Measurements from ENCODE around the gene GNAI3. TPM values are rescaled to one million over a fixed set of nuclear protein-coding genes. Genes with fewer than 3 reads are reported as not detected.

Gene GNAI3
- 4.5 TPM for polyA plus RNA-seq (2012; ENCODE audit: low read depth, missing spikeins)

DNA sequence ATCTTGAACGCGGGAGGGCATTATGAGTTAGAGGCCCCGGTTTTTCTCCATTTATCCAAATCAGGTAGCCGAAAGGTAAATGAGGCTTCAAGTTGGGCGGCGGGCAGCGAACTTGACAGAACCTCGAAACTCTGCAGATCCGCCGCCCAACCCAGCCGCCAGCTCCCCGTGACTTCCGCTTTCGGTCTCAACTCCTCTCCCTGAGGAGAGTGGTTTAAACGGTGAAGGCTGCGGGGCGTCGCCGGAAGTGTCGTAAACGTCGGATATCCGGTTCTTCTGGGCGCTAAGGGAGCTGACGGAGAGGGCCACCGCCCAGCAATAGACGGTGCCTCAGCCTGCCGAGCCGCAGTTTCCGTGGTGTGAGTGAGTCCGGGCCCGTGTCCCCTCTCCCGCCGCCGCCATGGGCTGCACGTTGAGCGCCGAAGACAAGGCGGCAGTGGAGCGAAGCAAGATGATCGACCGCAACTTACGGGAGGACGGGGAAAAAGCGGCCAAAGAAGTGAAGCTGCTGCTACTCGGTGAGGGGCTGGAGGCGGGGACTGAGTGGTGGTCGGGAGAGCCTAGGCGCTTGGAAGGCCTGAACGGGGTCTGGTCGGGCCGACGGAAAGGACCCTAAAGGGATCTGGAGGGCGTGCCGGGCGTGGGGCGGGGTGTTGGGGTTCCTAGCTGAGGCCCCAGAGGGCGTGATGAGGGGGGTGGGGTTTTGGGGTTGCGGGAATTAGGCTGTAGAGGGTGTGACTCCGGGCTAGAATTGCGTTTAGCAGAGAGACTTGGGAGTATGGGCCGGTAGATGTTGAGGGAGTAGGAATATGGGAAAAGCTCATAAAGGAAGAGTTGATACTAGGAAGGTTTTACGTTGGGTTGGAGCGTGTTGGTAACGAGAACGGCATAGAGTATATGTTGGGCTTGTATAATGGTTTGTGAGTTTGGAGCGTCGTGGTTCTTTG, at the start of gene GNAI3:
GNAI3 (plus strand) TSS at position 295 of the 947 bp plus-strand sequence; CDS start at position 401, 106 bp downstream.
- peak; percentile 85 for DNase-seq (ENCODE audit: insufficient read length, low spot score)
- peak; percentile 94 for FAIRE-seq
- TF ChIP-seq POLR2AphosphoS5 (IDR thresholded peaks at IDR 0.05; ENCODE audit: low read depth, low read length) (peak; percentile 93), PAX5 (IDR thresholded peaks at IDR 0.05; ENCODE audit: insufficient read depth, low read length, severe bottlenecking) (no peak), TAF1 (IDR thresholded peaks at IDR 0.05; ENCODE audit: low read depth, low read length) (no peak; the same call in none of the 2 replicates), SPI1 (IDR thresholded peaks at IDR 0.05; ENCODE audit: low read depth, low read length) (peak; percentile 91), POLR2A (IDR thresholded peaks at IDR 0.05; ENCODE audit: low read depth, low read length) (peak; percentile 95), POU2F2 (IDR thresholded peaks at IDR 0.05; ENCODE audit: low read depth, low read length) (0 out of 2 replicates have a peak, but pooled peaks have one; percentile 51)

DNA sequence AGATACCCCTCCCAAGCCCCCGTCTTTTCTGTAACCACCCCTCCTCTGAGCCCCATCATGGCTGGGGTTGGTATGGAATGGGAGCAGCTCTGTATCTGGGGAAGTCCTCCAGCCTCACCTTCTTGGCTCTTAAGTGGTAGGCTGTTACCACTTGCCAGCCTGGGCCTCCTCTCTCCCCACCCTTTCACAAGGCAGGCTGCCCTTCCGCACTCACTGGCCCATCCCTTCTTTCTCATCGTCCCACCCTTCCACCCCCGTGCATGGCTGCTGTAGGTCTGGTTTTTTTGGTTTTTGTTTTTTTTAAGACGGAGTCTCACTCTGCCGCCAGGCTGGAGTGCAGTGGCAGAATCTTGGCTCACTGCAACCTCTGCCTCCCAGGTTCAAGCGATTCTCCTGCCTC, 49.3 kb upstream of the GNAI3 start:
- DNase-seq (ENCODE audit: insufficient read length, low spot score): no peak
- TF ChIP-seq POU2F2 (IDR thresholded peaks at IDR 0.05; ENCODE audit: low read depth, low read length): no peak
- no peak for TF ChIP-seq PAX5 (IDR thresholded peaks at IDR 0.05; ENCODE audit: insufficient read depth, low read length, severe bottlenecking)
- no peak for FAIRE-seq

DNA sequence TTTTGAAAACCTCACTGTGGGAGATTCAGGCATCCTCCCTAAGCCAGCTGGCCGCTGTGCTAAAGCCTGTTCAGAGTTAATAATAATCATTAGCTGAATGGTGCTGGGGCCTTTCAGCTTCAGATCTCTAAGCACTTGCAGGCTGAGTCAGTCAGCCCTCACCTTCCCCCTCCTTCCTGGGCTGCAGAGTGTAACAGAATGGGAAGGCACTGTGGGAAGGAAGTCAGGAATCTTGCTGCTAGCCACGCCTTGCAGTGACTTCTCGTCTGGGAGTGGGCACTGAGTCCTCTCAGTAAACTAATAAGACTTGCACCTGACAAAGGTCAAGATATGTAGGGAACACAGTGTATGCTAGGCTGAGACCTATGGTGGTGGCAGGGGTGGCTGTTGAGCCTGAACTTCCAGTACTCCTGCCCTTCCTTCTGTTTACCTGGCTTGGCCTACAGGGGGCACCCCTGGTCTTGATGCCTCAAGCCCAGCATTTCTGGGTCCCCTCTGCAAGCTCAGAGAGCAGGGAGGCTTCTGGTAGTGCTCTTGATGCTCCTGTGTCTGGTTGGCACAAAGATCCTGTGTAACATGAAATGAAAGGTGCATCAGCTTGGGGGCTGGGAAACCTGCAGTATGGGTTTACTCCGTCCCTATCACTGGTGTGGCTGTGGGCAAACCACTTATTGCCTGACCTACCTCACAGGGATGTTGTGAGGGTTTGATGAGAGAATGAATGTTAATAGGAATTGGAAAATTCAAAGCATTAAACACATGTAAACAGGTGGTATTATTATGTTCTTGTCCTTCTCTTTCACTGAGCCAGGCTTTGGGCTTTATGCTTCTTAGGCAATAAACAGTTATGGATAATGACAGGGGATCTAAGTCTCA, 48.5 kb upstream of the GNAI3 start:
- TF ChIP-seq SPI1 (IDR thresholded peaks at IDR 0.05; ENCODE audit: low read depth, low read length): no peak
- no peak for TF ChIP-seq POLR2A (IDR thresholded peaks at IDR 0.05; ENCODE audit: low read depth, low read length)
- no peak for TF ChIP-seq PAX5 (IDR thresholded peaks at IDR 0.05; ENCODE audit: insufficient read depth, low read length, severe bottlenecking)
- TF ChIP-seq POLR2AphosphoS5 (IDR thresholded peaks at IDR 0.05; ENCODE audit: low read depth, low read length): no peak
- no peak for TF ChIP-seq TAF1 (IDR thresholded peaks at IDR 0.05; ENCODE audit: low read depth, low read length)
- no peak for TF ChIP-seq POU2F2 (IDR thresholded peaks at IDR 0.05; ENCODE audit: low read depth, low read length)
- no peak for DNase-seq (ENCODE audit: insufficient read length, low spot score)
- no peak for FAIRE-seq

DNA sequence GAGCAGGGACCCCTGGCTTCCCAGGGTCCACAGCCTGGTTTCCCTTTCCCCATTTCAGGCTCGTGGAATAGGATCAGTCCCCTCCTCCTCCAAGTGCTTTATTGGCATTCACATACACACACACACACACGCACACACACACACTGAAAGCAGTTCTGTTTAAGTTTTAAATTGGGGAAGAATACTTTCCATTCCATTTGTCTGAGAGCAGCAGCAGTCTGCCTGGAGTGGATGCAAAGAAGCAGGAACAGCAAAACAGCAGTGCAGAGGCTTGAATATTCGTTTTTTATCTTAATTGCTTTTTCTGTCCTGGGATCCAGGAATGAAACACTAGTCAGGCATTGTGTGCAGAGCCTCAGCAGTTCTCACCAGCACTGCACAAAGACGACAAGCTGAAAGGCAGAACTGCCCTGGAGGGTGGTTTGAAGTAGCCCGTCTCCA, 47.5 kb upstream of the GNAI3 start:
- FAIRE-seq: no peak
- TF ChIP-seq TAF1 (IDR thresholded peaks at IDR 0.05; ENCODE audit: low read depth, low read length): no peak
- TF ChIP-seq POU2F2 (IDR thresholded peaks at IDR 0.05; ENCODE audit: low read depth, low read length): no peak
- no peak for TF ChIP-seq POLR2AphosphoS5 (IDR thresholded peaks at IDR 0.05; ENCODE audit: low read depth, low read length)
- TF ChIP-seq SPI1 (IDR thresholded peaks at IDR 0.05; ENCODE audit: low read depth, low read length): no peak
- TF ChIP-seq PAX5 (IDR thresholded peaks at IDR 0.05; ENCODE audit: insufficient read depth, low read length, severe bottlenecking): no peak
- no peak for TF ChIP-seq POLR2A (IDR thresholded peaks at IDR 0.05; ENCODE audit: low read depth, low read length)

DNA sequence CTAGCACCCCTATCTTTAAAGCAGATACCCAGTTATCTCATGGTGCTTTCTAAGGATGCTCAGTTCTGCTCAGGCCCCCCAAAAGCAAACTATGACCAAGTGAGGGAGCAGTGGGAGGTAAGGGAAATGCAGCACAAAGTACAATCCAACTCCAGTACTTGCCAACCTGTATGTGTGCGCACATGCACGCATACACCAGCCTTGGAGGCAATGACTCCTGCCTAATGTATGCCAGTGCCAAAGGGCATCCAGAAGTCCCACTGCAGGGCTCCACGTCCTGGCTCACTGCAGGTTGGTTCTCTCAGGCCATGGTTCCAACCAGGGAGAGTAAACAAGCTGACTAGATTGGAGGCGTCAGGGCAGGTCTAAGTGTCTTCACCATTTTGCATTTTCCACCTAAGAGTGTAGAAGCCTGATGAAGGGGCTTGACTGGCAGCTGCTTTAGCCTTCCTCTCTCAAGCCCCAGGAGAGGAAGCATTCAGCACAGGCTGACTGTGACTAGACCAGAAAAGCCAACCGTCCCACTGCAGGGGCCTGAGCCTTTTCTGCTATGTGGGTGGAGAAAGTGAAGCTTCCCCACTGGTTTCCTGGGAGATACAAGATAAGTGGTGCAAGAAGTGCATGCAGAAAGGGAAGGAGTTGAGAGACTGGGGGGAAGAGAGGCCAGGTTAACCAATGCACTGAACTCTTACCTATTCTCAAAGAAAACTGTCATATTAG, 46.6 kb upstream of the GNAI3 start:
- FAIRE-seq (no peak), DNase-seq (ENCODE audit: insufficient read length, low spot score) (no peak)

More for the DNA sequence above, 47.5 kb upstream of the GNAI3 start:
- no peak for DNase-seq (ENCODE audit: insufficient read length, low spot score)

DNA sequence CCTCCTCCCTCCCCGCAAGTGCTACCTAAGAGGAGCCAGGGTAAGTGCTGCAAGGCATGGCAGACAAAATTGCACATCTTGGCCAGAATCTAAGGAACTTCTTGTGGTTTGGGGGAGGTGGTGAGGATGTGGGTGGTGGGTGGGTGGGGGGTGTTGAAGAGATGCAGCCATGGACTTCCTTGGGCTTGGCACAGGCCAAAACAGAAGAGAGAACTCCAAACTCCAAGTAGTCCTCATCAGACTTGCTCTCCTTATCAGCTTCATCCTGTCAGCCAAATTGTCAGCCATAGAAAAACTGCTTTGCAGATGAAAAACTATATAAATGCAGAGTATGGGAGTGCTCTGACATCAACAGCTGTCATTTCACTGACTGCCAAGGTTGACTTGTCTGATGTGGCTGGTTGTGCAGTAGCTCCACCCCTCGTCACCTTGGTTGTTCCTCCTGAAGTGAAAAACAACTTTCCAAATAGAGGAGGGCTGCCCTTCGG, 46.0 kb upstream of the GNAI3 start:
- DNase-seq (ENCODE audit: insufficient read length, low spot score) (no peak), FAIRE-seq (no peak)
- TF ChIP-seq SPI1 (IDR thresholded peaks at IDR 0.05; ENCODE audit: low read depth, low read length): no peak
- TF ChIP-seq POLR2AphosphoS5 (IDR thresholded peaks at IDR 0.05; ENCODE audit: low read depth, low read length): no peak
- TF ChIP-seq PAX5 (IDR thresholded peaks at IDR 0.05; ENCODE audit: insufficient read depth, low read length, severe bottlenecking): no peak
- TF ChIP-seq POLR2A (IDR thresholded peaks at IDR 0.05; ENCODE audit: low read depth, low read length): no peak
- no peak for TF ChIP-seq TAF1 (IDR thresholded peaks at IDR 0.05; ENCODE audit: low read depth, low read length)
- no peak for TF ChIP-seq POU2F2 (IDR thresholded peaks at IDR 0.05; ENCODE audit: low read depth, low read length)

More for the DNA sequence above, 46.6 kb upstream of the GNAI3 start:
- TF ChIP-seq POU2F2 (IDR thresholded peaks at IDR 0.05; ENCODE audit: low read depth, low read length): no peak
- TF ChIP-seq POLR2A (IDR thresholded peaks at IDR 0.05; ENCODE audit: low read depth, low read length): 0 out of 2 replicates have a peak, but pooled peaks have one; percentile 23

DNA sequence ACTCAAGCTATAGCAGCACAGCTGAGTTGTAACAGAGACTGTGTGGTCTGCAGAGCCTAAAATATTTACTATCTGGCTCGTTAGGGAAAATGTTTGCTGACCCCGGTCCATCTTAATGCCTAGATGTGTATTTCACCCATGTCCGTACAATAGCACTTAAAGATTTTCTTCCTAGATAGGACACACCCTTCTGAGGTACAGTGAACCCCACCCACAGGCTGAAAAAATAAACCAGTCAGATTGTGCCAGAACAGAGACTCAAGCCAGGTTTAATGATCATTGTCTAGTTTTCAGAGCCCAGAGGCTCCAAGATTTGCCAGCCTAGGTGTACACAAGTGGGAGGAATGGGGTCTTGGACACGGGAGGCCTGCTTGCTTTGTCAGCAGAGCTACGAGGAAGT, 44.5 kb upstream of the GNAI3 start:
- FAIRE-seq: no peak
- no peak for DNase-seq (ENCODE audit: insufficient read length, low spot score)
- TF ChIP-seq POU2F2 (IDR thresholded peaks at IDR 0.05; ENCODE audit: low read depth, low read length) (no peak), SPI1 (IDR thresholded peaks at IDR 0.05; ENCODE audit: low read depth, low read length) (no peak), PAX5 (IDR thresholded peaks at IDR 0.05; ENCODE audit: insufficient read depth, low read length, severe bottlenecking) (no peak), POLR2AphosphoS5 (IDR thresholded peaks at IDR 0.05; ENCODE audit: low read depth, low read length) (no peak), TAF1 (IDR thresholded peaks at IDR 0.05; ENCODE audit: low read depth, low read length) (no peak), POLR2A (IDR thresholded peaks at IDR 0.05; ENCODE audit: low read depth, low read length) (no peak)

DNA sequence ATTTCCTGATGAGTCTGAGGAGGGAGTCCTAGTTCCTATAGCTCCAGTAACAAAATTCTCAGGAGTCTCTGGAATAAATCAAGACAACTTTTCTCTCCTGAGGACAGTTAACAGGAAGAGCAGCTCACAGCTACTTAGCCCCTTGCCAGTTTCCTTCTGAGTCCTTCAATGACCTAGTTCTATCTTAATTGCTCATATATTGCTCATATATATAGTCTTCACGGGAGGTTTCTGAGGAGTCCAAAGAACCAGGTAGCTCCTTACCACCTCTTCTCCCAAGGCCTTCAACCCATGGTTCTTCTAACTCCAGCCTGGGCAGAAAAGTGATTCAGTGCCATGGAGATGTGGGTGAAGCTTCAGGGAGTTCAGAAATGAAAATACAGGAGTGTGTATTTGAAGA, 43.4 kb upstream of the GNAI3 start:
- DNase-seq (ENCODE audit: insufficient read length, low spot score): no peak
- TF ChIP-seq POLR2AphosphoS5 (IDR thresholded peaks at IDR 0.05; ENCODE audit: low read depth, low read length) (no peak), PAX5 (IDR thresholded peaks at IDR 0.05; ENCODE audit: insufficient read depth, low read length, severe bottlenecking) (no peak), POU2F2 (IDR thresholded peaks at IDR 0.05; ENCODE audit: low read depth, low read length) (no peak), POLR2A (IDR thresholded peaks at IDR 0.05; ENCODE audit: low read depth, low read length) (no peak), SPI1 (IDR thresholded peaks at IDR 0.05; ENCODE audit: low read depth, low read length) (no peak), TAF1 (IDR thresholded peaks at IDR 0.05; ENCODE audit: low read depth, low read length) (no peak)
- FAIRE-seq: no peak
